ENCODE results near the gene NUAK1. TPM values are rescaled to one million over a fixed set of nuclear protein-coding genes. Genes with fewer than 3 reads are reported as not detected.

Gene NUAK1
- total and polyA plus RNA-seq, 2 donors from 2014 or later = 2.9 to 28.8 TPM

- H3K27me3 ChIP-seq (ENCODE audit: control insufficient read depth, insufficient read depth, low read length) = no peaks in the 10 kb centered on the region
- no peak for TF ChIP-seq CTCF (IDR thresholded peaks at IDR 0.05; ENCODE audit: borderline replicate concordance, extremely low read depth, insufficient read depth)
- DNase-seq (no peak), FAIRE-seq (no peak)
- H3K9me3 ChIP-seq (ENCODE audit: control insufficient read depth in 2 of 3, insufficient read depth in 1 of 3, low read length in 3 of 3) = no peaks in the 10 kb centered on the region
- no peak overlapping the region for H3K4me3 ChIP-seq (ENCODE audit: low read length in 3 of 3)
- peaks cover 0 to 30% (median 29%) of the 10 kb centered on the region in 3 donors for H3K4me1 ChIP-seq (ENCODE audit: control insufficient read depth in 2 of 3, insufficient read depth in 2 of 3, low read depth in 1 of 3, low read length in 3 of 3)
- H3K27ac ChIP-seq (ENCODE audit: low read depth in 2 of 2, low read length in 2 of 2) = no peak overlapping the region
- intact Hi-C loops (cut with DNase I) = loop anchor here (10.0 kb wide), 1 partner anchor 429 kb away; no protein-coding TSS in a partner anchor
- H3K9ac ChIP-seq (ENCODE audit: low read length in 3 of 3) = no peak overlapping the region
- no peaks in the 10 kb centered on the region for H3K36me3 ChIP-seq (ENCODE audit: control insufficient read depth in 2 of 3, insufficient read depth in 3 of 3, low read length in 3 of 3)
Measured at GRCh38 chr12:106133136-106134087, 5.3 kb downstream of the NUAK1 start.

GRCh38 chr12:106132175-106133135 is 6.3 kb downstream of the NUAK1 start:
- TF ChIP-seq CTCF (IDR thresholded peaks at IDR 0.05; ENCODE audit: borderline replicate concordance, extremely low read depth, insufficient read depth) = no peak
- intact Hi-C loops (cut with DNase I) = loop anchor here (10.0 kb wide), 1 partner anchor 428 kb away; no protein-coding TSS in a partner anchor
- Histone ChIP-seq H3K27me3 (ENCODE audit: control insufficient read depth, insufficient read depth, low read length) (no peaks in the 10 kb centered on the region), H3K36me3 (ENCODE audit: control insufficient read depth in 2 of 3, insufficient read depth in 3 of 3, low read length in 3 of 3) (no peaks in the 10 kb centered on the region), H3K4me3 (ENCODE audit: low read length in 3 of 3) (no peak overlapping the region), H3K9ac (ENCODE audit: low read length in 3 of 3) (peak overlapping the region in 1 of 3 donors; percentile 7), H3K27ac (ENCODE audit: low read depth in 2 of 2, low read length in 2 of 2) (no peak overlapping the region), H3K4me1 (ENCODE audit: control insufficient read depth in 2 of 3, insufficient read depth in 2 of 3, low read depth in 1 of 3, low read length in 3 of 3) (peaks cover 0 to 31% (median 29%) of the 10 kb centered on the region in 3 donors), H3K9me3 (ENCODE audit: control insufficient read depth in 2 of 3, insufficient read depth in 1 of 3, low read length in 3 of 3) (no peaks in the 10 kb centered on the region)
- DNase-seq (no peak), FAIRE-seq (no peak)

- Histone ChIP-seq H3K27me3 (ENCODE audit: control insufficient read depth, insufficient read depth, low read length) (no peaks in the 10 kb centered on the region), H3K4me3 (ENCODE audit: low read length in 3 of 3) (no peak overlapping the region), H3K4me1 (ENCODE audit: control insufficient read depth in 2 of 3, insufficient read depth in 2 of 3, low read depth in 1 of 3, low read length in 3 of 3) (peaks cover 0 to 30% (median 29%) of the 10 kb centered on the region in 3 donors), H3K9me3 (ENCODE audit: control insufficient read depth in 2 of 3, insufficient read depth in 1 of 3, low read length in 3 of 3) (no peaks in the 10 kb centered on the region), H3K27ac (ENCODE audit: low read depth in 2 of 2, low read length in 2 of 2) (no peak overlapping the region), H3K36me3 (ENCODE audit: control insufficient read depth in 2 of 3, insufficient read depth in 3 of 3, low read length in 3 of 3) (no peaks in the 10 kb centered on the region), H3K9ac (ENCODE audit: low read length in 3 of 3) (no peak overlapping the region)
- DNase-seq (no peak), FAIRE-seq (no peak)
- no peak for TF ChIP-seq CTCF (IDR thresholded peaks at IDR 0.05; ENCODE audit: borderline replicate concordance, extremely low read depth, insufficient read depth)
- intact Hi-C loops (cut with DNase I) = loop anchor here (10.0 kb wide), 1 partner anchor 427 kb away; no protein-coding TSS in a partner anchor
Measured at GRCh38 chr12:106131676-106132075, 7.1 kb downstream of the NUAK1 start.
